Measurements from ENCODE around the gene R3HCC1L.
"Not testable (repeated sequence)": the region's sequence is repeated elsewhere in the genome, so short reads cannot be mapped to it uniquely, and the experiment has no call there.

GRCh38 chr10:98136775-98137174 is 2.3 kb downstream of the R3HCC1L start:
- TF ChIP-seq POLR2A, TAF1, SPI1 (IDR thresholded peaks at IDR 0.05; ENCODE audit: low read depth, low read length): not testable (repeated sequence)

All from GM12891 (cell line).